Ureter (tissue), 1 donor: ENCODE results near the gene ZNF641. TPM values are rescaled to one million over a fixed set of nuclear protein-coding genes. Genes with fewer than 3 reads are reported as not detected.
"Not testable (repeated sequence)": the region's sequence is repeated elsewhere in the genome, so short reads cannot be mapped to it uniquely, and the experiment has no call there.

Source experiments
- DNase-seq: peaks from one replicate; pipeline ENCODE4 v3.0.0-alpha.2; 2020; ENCODE audit warnings: low spot score
- total RNA-seq: library from RNA; stranded (reverse); gene quantifications from one replicate; pipeline ENCODE4 v1.2.4, GENCODE V29; 2023
- donor health status: DM: yes; HTN: yes; CAD: no.

ZNF641 gene
- total RNA-seq, 1 donor from 2014 or later, result 35.3 TPM

DNA sequence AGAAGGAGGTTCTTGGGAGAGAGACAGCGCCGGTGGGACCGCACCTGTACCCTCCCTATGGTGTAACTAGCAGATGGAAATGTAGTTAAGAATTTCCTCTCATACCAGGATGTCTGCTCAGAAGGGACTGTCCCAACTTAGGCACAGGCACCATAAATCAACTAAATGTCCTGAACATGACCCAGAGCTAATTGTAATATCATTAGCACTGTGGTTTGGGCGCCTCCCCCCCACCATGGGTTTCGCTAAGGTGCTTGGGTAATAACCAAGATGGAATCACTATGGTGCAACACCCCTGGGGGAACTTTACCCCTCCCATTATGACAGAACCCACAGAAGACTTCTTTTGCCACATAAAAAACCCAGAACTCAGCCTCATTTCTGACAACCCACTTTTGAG is 15.9 kb downstream of the ZNF641 start:
- DNase-seq, result no peak

- DNase-seq, result not testable (repeated sequence)
Measured at GRCh38 chr12:48333680-48334079, 17.0 kb downstream of the ZNF641 start.

DNA sequence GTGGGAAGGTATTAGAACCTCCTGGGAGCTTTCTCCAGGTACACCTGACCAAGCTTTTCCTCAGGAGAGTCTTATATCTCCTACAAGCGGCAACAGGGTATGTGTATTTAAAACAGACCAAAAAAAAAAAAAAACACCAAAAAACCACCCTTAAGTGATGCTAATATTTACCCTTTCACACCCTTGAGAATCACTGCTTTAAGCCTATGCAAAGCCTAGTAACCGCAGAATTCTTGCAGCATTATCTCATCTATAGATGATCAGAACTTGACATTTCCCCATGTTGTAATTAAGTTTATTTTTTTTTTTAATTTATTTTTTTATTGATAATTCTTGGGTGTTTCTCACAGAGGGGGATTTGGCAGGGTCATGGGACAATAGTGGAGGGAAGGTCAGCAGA is 19.3 kb downstream of the ZNF641 start:
- DNase-seq, result no peak

DNA sequence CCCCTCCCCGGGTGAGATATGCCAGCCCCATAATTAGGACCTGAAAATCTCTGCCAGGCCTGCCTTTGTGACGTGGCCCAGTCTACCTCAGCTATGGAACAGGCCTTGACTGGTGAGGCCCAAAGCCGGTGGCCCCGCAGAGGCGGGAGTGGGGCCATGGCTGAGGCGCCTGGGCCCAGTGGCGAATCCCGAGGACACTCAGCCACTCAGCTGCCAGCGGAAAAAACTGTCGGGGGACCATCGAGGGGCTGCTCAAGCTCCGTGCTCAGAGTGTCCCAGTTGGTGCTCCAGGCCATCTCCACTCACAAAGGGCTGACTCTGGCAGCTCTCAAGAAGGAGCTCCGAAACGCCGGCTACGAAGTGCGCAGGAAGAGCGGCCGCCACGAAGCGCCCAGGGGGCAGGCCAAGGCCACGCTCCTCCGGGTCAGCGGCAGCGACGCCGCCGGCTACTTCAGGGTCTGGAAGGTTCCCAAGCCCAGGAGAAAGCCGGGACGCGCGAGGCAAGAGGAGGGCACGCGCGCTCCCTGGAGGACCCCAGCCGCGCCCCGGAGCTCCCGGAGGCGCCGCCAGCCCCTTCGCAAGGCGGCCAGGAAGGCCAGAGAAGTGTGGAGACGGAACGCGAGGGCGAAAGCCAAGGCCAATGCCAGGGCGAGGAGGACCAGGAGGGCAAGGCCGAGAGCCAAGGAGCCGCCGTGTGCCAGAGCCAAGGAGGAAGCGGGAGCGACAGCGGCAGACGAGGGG is 21.4 kb downstream of the ZNF641 start:
- DNase-seq, result no peak

- DNase-seq, result no peak
Measured at GRCh38 chr12:48316491-48316890, 34.2 kb downstream of the ZNF641 start.

- DNase-seq, result no peak
Measured at GRCh38 chr12:48311313-48311712, 39.4 kb downstream of the ZNF641 start.

DNA sequence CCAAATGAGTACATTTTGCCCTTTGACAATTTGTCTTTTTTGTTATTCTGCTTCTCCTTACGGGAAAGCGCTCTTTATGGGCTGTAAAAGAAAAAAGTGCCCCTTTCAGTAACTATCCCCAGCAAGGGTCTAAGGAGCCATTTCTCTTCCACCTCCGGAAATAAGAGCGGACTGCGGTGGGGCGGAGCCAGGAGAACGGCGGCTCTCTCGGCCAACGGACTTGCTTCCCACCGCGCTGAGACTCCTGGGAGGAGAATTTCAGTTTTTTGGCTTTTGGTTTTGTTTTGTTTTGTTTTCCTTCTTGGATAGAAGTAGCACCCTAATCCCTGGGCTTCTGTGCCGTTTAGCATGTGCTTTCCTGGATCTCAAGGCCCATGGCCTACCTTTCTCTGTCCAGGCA is 43.5 kb downstream of the ZNF641 start:
- no peak for DNase-seq

DNA sequence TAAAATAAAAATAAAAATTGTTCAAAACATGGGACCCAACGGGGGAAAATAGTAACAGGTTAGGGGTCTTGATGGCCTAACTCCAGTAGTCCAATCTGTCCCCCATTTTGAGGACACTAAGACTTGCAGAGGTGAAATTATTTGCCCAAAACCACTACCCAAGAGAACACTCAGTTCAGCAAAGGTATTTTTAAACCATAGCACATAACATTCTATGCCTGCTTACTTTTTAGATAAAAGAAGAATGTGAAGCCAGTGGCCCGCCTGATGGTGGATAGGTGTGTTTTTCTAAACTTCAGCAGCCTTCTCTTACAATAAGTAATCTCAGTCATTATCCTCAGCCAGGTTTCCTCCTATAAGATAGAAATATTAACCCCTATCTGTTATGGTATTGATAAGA is 45.5 kb downstream of the ZNF641 start:
- DNase-seq, result no peak

DNA sequence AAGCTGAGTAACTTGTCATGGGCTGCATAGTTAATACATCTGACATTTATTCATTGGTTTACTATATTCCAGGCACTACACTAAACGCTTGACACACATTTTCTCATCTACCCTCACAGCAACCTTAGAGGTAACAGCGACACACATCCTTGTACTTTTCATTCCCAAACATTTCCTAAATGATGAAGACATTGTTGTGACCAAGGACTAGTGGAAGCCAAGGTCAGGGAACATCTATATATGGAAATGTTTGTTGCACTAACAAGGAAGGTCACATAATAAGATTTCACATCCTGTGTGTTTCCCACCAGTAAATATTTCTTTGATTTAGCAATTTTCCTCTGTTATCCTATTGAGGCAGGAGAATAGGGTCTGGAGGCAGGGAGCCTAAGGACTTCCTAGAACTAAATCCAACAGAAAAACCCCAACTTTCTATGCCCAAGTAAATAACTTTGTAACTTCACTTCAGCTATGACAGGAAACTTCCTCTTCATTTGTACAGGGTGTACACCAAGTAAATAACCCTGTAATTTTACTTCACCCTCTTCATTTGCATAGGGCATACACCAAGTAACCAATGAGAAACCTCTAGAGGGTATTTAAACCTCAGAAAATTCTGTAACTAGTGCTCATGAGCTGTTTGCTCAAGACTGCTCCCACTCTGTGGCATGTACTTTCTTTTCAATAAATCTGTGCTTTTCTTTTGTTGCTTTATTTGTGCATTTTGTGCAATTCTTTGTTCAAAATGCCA is 48.4 kb downstream of the ZNF641 start:
- DNase-seq, result no peak

DNA sequence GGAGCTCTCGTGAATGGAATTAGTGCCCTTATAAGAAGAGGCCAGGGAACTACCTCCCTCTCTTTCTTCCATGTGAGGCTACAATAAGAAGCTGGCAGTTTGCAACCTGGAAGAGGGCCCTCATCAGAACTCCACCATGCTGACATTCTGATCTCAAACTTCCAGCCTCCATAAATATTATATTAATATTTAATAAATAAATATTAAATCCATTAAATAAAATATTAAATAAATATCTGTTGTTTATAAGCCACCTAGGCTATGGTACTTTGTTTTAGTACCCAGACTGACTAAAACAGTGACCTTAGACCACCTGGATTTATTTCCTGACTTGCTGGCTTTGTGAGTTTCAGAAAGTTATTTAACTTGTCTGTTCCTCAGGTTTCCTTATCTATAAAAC is 49.9 kb downstream of the ZNF641 start:
- no peak for DNase-seq

DNA sequence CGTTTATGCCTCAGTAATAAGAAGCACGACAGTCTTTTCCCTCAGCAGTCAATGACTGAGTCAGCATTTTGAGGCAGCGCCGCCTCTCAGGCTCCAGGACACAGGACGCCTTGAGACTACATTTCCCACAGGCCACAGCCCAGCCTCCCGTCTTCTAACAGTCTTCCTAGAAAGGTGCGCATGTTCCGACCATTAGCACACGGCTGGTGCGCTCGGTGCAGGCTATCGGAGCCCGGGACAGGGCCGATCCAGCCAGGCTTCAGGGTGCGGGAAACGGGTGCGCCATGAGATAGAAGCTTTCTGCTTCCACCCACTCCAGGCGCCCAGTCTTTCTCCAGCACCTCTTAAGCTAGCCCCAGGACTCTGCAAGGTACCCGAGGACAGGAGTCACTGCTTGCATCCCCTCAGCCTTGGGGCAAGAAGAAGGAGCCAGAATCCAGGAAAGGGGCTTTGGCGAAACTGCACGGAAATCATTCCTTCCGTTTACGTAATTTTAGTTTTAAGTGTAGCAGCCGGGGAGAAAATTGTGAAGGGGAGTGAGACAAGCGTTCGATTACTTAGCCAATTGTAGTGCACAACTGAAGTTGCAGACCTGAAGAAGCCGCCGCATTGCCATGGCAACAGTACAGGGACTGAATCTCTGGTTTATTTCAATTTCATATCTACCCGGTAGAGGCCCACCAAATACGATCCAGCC is 54.0 kb downstream of the ZNF641 start:
- peak; percentile 86 for DNase-seq

GRCh38 chr12:48292040-48292439 is 58.7 kb downstream of the ZNF641 start:
- no peak for DNase-seq

- no peak for DNase-seq
Measured at GRCh38 chr12:48291511-48291910, 59.2 kb downstream of the ZNF641 start.

DNA sequence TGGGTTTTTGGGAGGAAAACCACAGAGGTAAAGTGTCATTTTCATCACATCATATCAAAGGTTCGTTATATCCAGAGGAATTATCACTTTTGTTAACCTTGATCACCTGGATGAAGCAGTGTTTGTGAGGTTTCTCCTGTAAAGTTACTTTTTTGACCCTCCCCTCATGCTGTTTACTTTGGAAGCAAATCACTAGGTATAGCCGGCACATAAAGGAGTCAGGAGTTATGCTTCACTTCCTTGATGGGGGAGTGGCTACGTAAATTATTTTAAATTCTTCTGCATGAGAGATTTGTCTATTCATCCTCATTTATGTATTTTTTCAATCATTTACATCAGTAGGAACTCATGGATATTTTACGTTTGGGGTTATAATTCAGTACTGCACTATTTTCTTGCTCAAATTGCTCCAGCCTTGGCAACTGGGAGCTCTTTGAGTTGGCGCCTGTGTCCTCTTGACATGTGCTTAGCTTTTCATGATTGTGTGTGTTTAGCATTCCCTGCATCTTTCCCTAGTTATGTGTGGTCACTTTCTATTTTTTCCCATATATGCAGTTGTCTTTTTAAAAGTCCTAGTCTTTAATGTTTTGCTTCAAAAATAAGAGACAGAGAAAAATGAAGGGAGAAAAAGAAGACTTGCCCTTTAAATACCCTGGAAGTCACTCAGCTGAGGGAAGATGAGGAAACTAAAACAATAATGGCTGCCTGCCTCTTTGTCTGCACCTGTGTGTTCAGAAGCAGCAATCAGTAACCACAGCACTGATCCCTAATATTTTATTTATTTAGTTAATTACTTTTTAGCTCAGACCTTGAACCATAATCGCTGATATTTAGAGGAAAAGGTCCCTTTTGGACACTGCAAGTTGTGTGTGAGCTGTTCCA is 62.1 kb downstream of the ZNF641 start:
- DNase-seq, result no peak

Other genes starting within 250 kb of the ZNF641 start
- gene SENP1, start 244.8 kb downstream of the ZNF641 start, total RNA-seq, result 32.3 TPM
- 55.1 TPM for gene PFKM, start 231.6 kb downstream of the ZNF641 start, total RNA-seq
- 51.1 TPM for gene ASB8, start 193.4 kb downstream of the ZNF641 start, total RNA-seq
- 5.6 TPM for gene CCDC184, start 167.3 kb downstream of the ZNF641 start, total RNA-seq
- not detected for gene OR10AD1, start 147.6 kb downstream of the ZNF641 start, total RNA-seq
- gene ANP32D, start 121.6 kb upstream of the ZNF641 start, total RNA-seq, result not detected
- gene C12orf54, start 131.6 kb upstream of the ZNF641 start, total RNA-seq, result 1.5 TPM
- not detected for gene OR8S1, start 174.7 kb upstream of the ZNF641 start, total RNA-seq
- gene LALBA, start 219.1 kb upstream of the ZNF641 start, total RNA-seq, result not detected